WERI-Rb-1 (cell line): ENCODE results near the gene CEP126.

Experiments
- DNase-seq: peaks from one replicate; pipeline ENCODE4 v3.0.0-alpha.2; 2020
- H3K27ac ChIP-seq: fragments of 250-450 bp; sonication (Bioruptor Pico); 2 replicates; pipeline ENCODE4 v1.5.1; 2020; ENCODE audit warnings: mild to moderate bottlenecking, moderate library complexity
- H3K27me3 ChIP-seq: fragments of 250-450 bp; sonication (Bioruptor Pico); 2 replicates; pipeline ENCODE4 v1.5.1; 2021; ENCODE audit warnings: mild to moderate bottlenecking, low read depth, moderate library complexity; ENCODE audit not compliant: insufficient read depth, severe bottlenecking
- H3K36me3 ChIP-seq: fragments of 250-450 bp; sonication (Bioruptor Pico); 2 replicates; pipeline ENCODE4 v1.5.1; 2020; ENCODE audit warnings: mild to moderate bottlenecking, moderate library complexity
- H3K4me3 ChIP-seq: 2 replicates; pipeline ENCODE4 v1.5.1; 2011; ENCODE audit warnings: low read depth, mild to moderate bottlenecking, control low read depth, low read length
- H3K9me3 ChIP-seq: fragments of 250-450 bp; sonication (Bioruptor Pico); 2 replicates; pipeline ENCODE4 v1.5.1; 2021; ENCODE audit warnings: mild to moderate bottlenecking, moderate library complexity; ENCODE audit not compliant: severe bottlenecking
- CTCF ChIP-seq: IDR thresholded peaks from 2 replicates; pipeline ENCODE4 v1.5.1; 2011; ENCODE audit warnings: low read depth, mild to moderate bottlenecking, control low read depth, inconsistent platforms, low read length

Gene CEP126, protein sequence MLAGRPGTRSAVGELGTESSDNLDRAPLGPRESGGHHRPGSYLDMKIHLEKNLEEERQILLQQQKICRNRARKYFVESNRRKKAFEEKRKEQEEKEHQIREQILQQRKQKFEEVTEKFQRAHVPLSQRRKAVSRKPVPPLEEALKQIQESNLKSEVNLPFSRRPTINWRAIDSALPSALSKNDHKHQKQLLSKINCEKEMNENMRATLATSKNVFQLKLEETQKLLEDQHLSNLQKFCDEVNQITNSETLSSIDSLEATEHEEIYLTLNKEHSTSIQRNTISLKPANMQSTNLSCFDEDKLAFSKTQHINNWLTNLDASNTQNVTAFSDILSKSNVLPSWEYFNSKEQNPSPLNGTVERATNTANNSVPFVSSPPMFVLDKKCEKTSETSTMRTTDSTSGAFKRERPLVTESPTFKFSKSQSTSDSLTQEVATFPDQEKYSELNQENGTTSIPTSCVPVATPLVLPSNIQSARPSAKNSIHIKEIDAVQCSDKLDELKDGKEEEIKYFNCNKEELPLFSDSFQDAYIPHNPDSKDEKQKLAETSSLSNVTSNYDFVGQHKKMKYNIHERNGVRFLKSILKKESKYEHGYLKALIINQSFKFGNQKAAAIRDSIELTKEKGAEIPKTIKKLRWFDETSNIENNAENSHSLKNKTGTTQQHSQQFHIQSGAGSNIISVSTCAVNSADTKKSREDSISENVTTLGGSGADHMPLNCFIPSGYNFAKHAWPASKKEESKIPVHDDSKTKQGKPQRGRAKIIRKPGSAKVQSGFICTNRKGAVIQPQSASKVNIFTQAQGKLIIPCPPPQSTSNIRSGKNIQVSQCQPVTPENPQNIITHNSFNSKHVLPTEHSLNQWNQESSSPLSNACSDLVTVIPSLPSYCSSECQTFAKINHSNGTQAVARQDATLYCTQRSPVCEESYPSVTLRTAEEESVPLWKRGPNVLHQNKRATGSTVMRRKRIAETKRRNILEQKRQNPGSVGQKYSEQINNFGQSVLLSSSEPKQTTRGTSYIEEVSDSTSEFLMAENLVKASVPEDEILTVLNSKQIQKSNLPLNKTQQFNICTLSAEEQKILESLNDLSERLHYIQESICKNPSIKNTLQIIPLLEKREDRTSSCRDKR

GRCh38 chr11:101914738-101915426, at the start of gene CEP126:
Gene CEP126 (plus strand): TSS chr11:101915010. CDS start chr11:101915285, 275 bp downstream.
- Histone ChIP-seq H3K27ac (peak within 1 kb of the TSS; percentile 60), H3K27me3 (no peaks in the 10 kb centered on the region), H3K4me3 (peak within 1 kb of the TSS; percentile 70), H3K9me3 (no peaks in the 10 kb centered on the region), H3K36me3 (no peaks in the 10 kb centered on the region)
- TF ChIP-seq CTCF, result peak; percentile 62
- peak; percentile 95 for DNase-seq

- DNase-seq, result no peak
- no peak for TF ChIP-seq CTCF
- H3K4me3 ChIP-seq, result no peak overlapping the region
- H3K36me3 ChIP-seq, result no peaks in the 10 kb centered on the region
- H3K27me3 ChIP-seq, result no peaks in the 10 kb centered on the region
- H3K9me3 ChIP-seq, result peaks cover 5% of the 10 kb centered on the region
- no peak overlapping the region for H3K27ac ChIP-seq
Measured at GRCh38 chr11:101866619-101867491, 48.0 kb upstream of the CEP126 start.

- Histone ChIP-seq H3K4me3 (no peak overlapping the region), H3K27ac (no peak overlapping the region), H3K36me3 (no peaks in the 10 kb centered on the region), H3K9me3 (peaks cover 5% of the 10 kb centered on the region), H3K27me3 (no peaks in the 10 kb centered on the region)
- DNase-seq, result no peak
- no peak for TF ChIP-seq CTCF
Measured at GRCh38 chr11:101867951-101868350, 46.9 kb upstream of the CEP126 start.

GRCh38 chr11:101870510-101870909, 44.3 kb upstream of the CEP126 start:
- TF ChIP-seq CTCF, result no peak
- Histone ChIP-seq H3K9me3 (no peaks in the 10 kb centered on the region), H3K27ac (no peak overlapping the region), H3K27me3 (no peaks in the 10 kb centered on the region), H3K36me3 (no peaks in the 10 kb centered on the region), H3K4me3 (no peak overlapping the region)
- DNase-seq, result no peak
